22Rv1 (cell line): ENCODE measurements around the gene LRRC36.

ENCODE experiments used
- ZFX ChIP-seq: fragments of 450-650 bp; IDR thresholded peaks from 2 replicates; pipeline ENCODE4 v1.6.1; 2017; ENCODE audit warnings: antibody characterized with exemption, borderline replicate concordance
- TF ChIP-seq, protein P1 (sequence below): fragments of 450-650 bp; IDR thresholded peaks from 2 replicates; pipeline ENCODE4 v1.5.1; 2017; ENCODE audit warnings: mild to moderate bottlenecking

DNA sequence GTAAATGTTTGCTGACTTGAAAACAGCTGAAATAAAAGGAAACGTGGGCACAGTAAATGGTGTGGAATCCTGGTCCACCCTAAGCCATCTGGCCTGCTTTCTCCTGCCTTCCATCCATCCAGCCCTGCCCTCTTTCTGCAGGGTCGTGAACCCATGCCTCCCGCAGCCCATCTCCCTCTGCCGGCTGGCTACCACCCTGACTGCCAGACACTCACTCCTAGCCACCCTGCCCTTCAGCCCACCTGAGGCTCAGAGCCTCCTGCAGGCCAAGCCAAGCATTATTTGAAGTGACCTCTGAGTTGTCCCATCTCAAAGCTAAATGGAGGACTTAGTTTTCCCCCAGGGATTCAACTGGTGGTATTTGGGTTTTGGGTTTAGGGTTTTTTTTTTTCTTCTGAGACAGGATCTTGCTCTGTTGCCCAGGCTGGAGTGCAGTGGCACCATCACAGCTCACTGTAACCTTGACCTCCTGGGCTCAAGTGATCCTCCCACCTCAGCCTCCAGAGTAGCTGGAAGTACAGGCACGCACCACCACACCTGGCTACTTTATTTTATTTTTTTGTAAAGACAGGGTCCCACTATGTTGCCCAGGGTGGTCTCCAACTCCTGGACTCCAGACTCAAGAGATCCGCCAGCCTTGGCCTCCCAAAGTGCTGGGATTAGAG lies 81.3 kb downstream of the LRRC36 start:
- TF ChIP-seq, protein P1, sequence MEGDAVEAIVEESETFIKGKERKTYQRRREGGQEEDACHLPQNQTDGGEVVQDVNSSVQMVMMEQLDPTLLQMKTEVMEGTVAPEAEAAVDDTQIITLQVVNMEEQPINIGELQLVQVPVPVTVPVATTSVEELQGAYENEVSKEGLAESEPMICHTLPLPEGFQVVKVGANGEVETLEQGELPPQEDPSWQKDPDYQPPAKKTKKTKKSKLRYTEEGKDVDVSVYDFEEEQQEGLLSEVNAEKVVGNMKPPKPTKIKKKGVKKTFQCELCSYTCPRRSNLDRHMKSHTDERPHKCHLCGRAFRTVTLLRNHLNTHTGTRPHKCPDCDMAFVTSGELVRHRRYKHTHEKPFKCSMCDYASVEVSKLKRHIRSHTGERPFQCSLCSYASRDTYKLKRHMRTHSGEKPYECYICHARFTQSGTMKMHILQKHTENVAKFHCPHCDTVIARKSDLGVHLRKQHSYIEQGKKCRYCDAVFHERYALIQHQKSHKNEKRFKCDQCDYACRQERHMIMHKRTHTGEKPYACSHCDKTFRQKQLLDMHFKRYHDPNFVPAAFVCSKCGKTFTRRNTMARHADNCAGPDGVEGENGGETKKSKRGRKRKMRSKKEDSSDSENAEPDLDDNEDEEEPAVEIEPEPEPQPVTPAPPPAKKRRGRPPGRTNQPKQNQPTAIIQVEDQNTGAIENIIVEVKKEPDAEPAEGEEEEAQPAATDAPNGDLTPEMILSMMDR = no peak; the same call in 1 of the 2 replicates
- TF ChIP-seq ZFX = no peak
